Measurements from ENCODE around the gene OR6K2. TPM values are rescaled to one million over a fixed set of nuclear protein-coding genes. Genes with fewer than 3 reads are reported as not detected.
"Not testable (repeated sequence)": the region's sequence is repeated elsewhere in the genome, so short reads cannot be mapped to it uniquely, and the experiment has no call there.

OR6K2 gene
- total RNA-seq, 1 donor from 2014 or later: not detected

DNA sequence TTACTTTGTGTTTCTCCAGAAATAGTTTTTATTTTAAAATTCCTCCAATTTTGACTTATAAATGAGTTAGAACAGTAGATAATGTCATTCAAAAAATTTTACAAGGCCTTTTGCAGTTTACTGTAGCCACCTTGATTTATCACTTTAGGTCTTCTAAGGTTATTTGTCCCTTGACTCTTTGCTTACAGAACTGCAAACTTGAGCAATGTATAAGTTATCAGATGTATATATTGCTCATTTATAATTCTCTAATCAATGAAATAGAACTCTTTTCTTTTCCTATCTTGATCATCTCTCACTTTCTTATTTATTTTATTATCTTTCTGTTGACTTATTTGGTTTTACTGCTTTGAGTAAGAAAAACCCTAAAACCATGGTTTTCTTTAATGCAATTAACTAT is 8.1 kb downstream of the OR6K2 start:
- H3K27me3 Mint-ChIP-seq (ENCODE audit: low read depth): no peaks in the 10 kb centered on the region
- H3K4me1 Mint-ChIP-seq (ENCODE audit: low read depth): no peaks in the 10 kb centered on the region
- no peak for DNase-seq (ENCODE audit: low spot score)
- H3K4me3 Mint-ChIP-seq (ENCODE audit: unreplicated experiment): no peak overlapping the region
- TF ChIP-seq, protein P1, sequence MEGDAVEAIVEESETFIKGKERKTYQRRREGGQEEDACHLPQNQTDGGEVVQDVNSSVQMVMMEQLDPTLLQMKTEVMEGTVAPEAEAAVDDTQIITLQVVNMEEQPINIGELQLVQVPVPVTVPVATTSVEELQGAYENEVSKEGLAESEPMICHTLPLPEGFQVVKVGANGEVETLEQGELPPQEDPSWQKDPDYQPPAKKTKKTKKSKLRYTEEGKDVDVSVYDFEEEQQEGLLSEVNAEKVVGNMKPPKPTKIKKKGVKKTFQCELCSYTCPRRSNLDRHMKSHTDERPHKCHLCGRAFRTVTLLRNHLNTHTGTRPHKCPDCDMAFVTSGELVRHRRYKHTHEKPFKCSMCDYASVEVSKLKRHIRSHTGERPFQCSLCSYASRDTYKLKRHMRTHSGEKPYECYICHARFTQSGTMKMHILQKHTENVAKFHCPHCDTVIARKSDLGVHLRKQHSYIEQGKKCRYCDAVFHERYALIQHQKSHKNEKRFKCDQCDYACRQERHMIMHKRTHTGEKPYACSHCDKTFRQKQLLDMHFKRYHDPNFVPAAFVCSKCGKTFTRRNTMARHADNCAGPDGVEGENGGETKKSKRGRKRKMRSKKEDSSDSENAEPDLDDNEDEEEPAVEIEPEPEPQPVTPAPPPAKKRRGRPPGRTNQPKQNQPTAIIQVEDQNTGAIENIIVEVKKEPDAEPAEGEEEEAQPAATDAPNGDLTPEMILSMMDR (IDR thresholded peaks at IDR 0.05): no peak
- H3K9me3 Mint-ChIP-seq (ENCODE audit: low read depth): peaks cover 3% of the 10 kb centered on the region
- no peak overlapping the region for H3K27ac Mint-ChIP-seq (ENCODE audit: unreplicated experiment)
- H3K36me3 Mint-ChIP-seq (ENCODE audit: low read depth): no peaks in the 10 kb centered on the region

DNA sequence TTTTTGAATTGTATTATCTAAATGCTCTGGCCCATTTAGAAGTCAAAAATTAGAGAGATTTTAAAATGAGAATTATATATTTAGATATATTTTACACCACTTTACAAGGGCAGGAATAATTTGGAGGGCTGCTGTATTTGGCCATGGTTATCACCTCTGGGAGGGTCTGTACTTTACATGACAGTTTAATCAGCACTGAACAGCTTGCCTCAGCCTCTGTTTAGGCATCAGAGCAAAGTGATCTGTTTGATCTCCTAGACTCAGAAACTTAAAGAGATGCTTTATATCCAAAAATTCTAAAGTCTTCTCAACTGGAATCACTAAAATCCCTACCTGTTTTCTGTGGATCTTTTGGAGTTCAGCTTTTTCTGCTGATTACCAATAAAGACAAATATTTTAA is 8.5 kb downstream of the OR6K2 start:
- peaks cover 5% of the 10 kb centered on the region for H3K9me3 Mint-ChIP-seq (ENCODE audit: low read depth)
- DNase-seq (ENCODE audit: low spot score): no peak
- TF ChIP-seq, protein P1 (IDR thresholded peaks at IDR 0.05): no peak
- no peaks in the 10 kb centered on the region for H3K4me1 Mint-ChIP-seq (ENCODE audit: low read depth)
- H3K4me3 Mint-ChIP-seq (ENCODE audit: unreplicated experiment): no peak overlapping the region
- no peaks in the 10 kb centered on the region for H3K36me3 Mint-ChIP-seq (ENCODE audit: low read depth)
- H3K27me3 Mint-ChIP-seq (ENCODE audit: low read depth): no peaks in the 10 kb centered on the region
- no peak overlapping the region for H3K27ac Mint-ChIP-seq (ENCODE audit: unreplicated experiment)

DNA sequence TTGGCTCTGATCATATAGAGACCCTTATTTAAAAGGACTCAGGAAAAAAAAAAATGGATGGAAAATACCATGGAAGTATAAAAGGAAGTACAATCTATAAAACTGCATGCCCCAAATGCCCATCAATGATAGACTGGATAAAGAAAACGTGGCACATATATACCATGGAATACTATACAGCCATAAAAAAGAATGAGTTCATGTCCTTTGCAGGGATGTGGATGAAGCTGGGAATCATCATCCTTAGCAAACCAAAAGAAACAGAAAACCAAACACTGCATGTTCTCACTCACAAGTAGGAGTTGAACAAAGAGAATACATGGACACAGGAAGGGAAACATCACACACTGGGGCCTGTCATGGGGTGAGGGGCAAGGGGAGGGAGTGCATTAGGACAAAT is 9.3 kb downstream of the OR6K2 start:
- DNase-seq (ENCODE audit: low spot score); H3K4me1 Mint-ChIP-seq (ENCODE audit: low read depth); H3K27ac Mint-ChIP-seq (ENCODE audit: unreplicated experiment); H3K9me3 Mint-ChIP-seq (ENCODE audit: low read depth); H3K4me3 Mint-ChIP-seq (ENCODE audit: unreplicated experiment); H3K36me3 Mint-ChIP-seq (ENCODE audit: low read depth); H3K27me3 Mint-ChIP-seq (ENCODE audit: low read depth): not testable (repeated sequence)

DNA sequence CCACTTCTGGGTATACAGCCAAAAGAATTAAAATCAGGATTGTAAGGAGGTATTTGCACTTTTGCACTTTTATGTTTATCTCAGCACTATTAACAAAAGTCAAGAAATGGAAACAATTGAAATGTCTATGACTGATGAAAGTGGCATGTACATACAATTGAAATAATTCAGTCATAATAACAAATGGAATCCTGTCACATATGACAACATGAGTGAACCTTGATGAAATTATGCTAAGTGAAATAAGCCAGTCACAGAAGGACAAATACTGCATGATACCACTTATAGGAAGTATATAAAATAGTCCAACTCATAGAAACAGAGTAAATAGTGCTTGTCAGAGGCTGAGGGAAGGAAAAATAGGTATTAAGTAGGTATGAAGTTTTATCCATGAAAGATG is 10.6 kb downstream of the OR6K2 start:
- TF ChIP-seq, protein P1 (IDR thresholded peaks at IDR 0.05): no peak
- no peaks in the 10 kb centered on the region for H3K27me3 Mint-ChIP-seq (ENCODE audit: low read depth)
- no peak overlapping the region for H3K4me3 Mint-ChIP-seq (ENCODE audit: unreplicated experiment)
- no peak overlapping the region for H3K27ac Mint-ChIP-seq (ENCODE audit: unreplicated experiment)
- no peak for DNase-seq (ENCODE audit: low spot score)
- H3K9me3 Mint-ChIP-seq (ENCODE audit: low read depth): peaks cover 5% of the 10 kb centered on the region
- no peaks in the 10 kb centered on the region for H3K4me1 Mint-ChIP-seq (ENCODE audit: low read depth)
- no peaks in the 10 kb centered on the region for H3K36me3 Mint-ChIP-seq (ENCODE audit: low read depth)

DNA sequence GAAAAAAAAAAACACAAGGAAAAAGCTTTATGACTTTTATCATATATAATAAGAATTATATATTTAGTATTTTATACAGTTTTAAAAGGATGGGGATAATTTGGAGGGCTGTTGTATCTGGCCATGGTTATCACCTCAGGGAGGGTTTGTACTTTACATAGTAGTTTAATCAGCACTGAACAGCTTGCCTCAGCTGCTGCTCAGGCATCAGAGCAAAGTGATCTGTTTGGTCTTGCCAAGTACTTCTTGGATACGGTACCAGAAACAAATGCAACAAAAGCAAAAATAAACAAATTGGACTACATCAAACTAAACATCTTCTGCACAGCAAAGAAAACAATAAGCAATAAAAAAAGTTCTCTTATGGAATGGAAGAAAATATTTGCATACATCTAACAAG is 11.3 kb downstream of the OR6K2 start:
- Mint-ChIP-seq H3K27ac (ENCODE audit: unreplicated experiment) (no peak overlapping the region), H3K4me1 (ENCODE audit: low read depth) (no peaks in the 10 kb centered on the region), H3K27me3 (ENCODE audit: low read depth) (peaks cover 3% of the 10 kb centered on the region), H3K4me3 (ENCODE audit: unreplicated experiment) (no peak overlapping the region), H3K9me3 (ENCODE audit: low read depth) (peaks cover 5% of the 10 kb centered on the region), H3K36me3 (ENCODE audit: low read depth) (no peaks in the 10 kb centered on the region)
- TF ChIP-seq, protein P1 (IDR thresholded peaks at IDR 0.05): no peak
- DNase-seq (ENCODE audit: low spot score): no peak

DNA sequence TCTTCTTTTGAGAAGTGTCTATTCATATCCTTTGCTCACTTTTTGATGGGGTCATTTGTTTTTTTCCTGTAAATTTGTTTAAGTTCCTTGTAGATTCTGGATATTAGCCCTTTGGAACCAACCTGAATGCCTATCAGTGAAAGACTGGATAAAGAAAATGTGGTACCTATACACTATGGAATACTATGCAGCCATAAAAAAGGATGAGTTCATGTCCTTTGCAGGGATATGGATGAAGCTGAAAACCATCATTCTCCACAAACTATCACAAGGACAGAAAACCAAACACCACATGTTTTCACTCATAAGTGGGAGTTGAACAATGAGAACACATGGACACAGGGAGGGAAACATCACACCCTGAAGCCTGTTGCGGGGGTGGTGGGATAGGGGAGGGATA is 12.1 kb downstream of the OR6K2 start:
- not testable (repeated sequence) for H3K4me1 Mint-ChIP-seq (ENCODE audit: low read depth); H3K36me3 Mint-ChIP-seq (ENCODE audit: low read depth); H3K4me3 Mint-ChIP-seq (ENCODE audit: unreplicated experiment); H3K9me3 Mint-ChIP-seq (ENCODE audit: low read depth); DNase-seq (ENCODE audit: low spot score); H3K27me3 Mint-ChIP-seq (ENCODE audit: low read depth); H3K27ac Mint-ChIP-seq (ENCODE audit: unreplicated experiment)

Measured in chondrocyte (in vitro differentiated cells).